KOPT-K1 (cell line): ENCODE data around the gene SUOX.

ENCODE experiments used
- H3K27ac ChIP-seq: fragments of 200-600 bp; sonication (generic); 2 replicates; pipeline ENCODE4 v1.5.1; 2016; ENCODE audit warnings: antibody characterized with exemption, mild to moderate bottlenecking, low read depth, low read length; ENCODE audit not compliant: poor library complexity, severe bottlenecking
- H3K36me3 ChIP-seq: fragments of 200-600 bp; sonication (generic); 2 replicates; pipeline ENCODE4 v1.5.1; 2017; ENCODE audit warnings: antibody characterized with exemption, mild to moderate bottlenecking, low read length, moderate library complexity; ENCODE audit not compliant: insufficient read depth
- H3K9me3 ChIP-seq: fragments of 200-600 bp; sonication (generic); 2 replicates; pipeline ENCODE4 v1.5.1; 2017; ENCODE audit warnings: antibody characterized with exemption, low read length, mild to moderate bottlenecking; ENCODE audit not compliant: insufficient read depth, poor library complexity, severe bottlenecking

SUOX gene

GRCh38 chr12:56053407-56053893 is 56.4 kb downstream of the SUOX start:
- no peaks in the 10 kb centered on the region for H3K36me3 ChIP-seq
- no peak overlapping the region for H3K27ac ChIP-seq
- H3K9me3 ChIP-seq, result no peaks in the 10 kb centered on the region
